Parathyroid adenoma (tissue), 2 donors: ENCODE measurements around the gene LRRC32.

ENCODE experiments used
- H2AFZ ChIP-seq: fragments of 300-600 bp; sonication (generic); one replicate; pipeline ENCODE4 v1.7.0; 2017; ENCODE audit warnings: antibody characterized with exemption, mild to moderate bottlenecking
- H3K27ac ChIP-seq: fragments of 300-600 bp; sonication (generic); one replicate; pipeline ENCODE4 v1.7.0; 2017
- H3K27me3 ChIP-seq: fragments of 300-600 bp; sonication (generic); one replicate; pipeline ENCODE4 v1.7.0; 2017; ENCODE audit warnings: low read length; ENCODE audit not compliant: control insufficient read depth, insufficient read depth
- H3K36me3 ChIP-seq: fragments of 300-600 bp; sonication (generic); one replicate; pipeline ENCODE4 v1.7.0; 2017; ENCODE audit warnings: low read length; ENCODE audit not compliant: control insufficient read depth, insufficient read depth
- H3K4me1 ChIP-seq: fragments of 300-600 bp; sonication (generic); one replicate; pipeline ENCODE4 v1.7.0; 2017; ENCODE audit warnings: control low read depth
- H3K4me2 ChIP-seq: fragments of 300-600 bp; sonication (generic); one replicate; pipeline ENCODE4 v1.7.0; 2017; ENCODE audit warnings: low read length
- H3K4me3 ChIP-seq: fragments of 300-600 bp; sonication (generic); one replicate; pipeline ENCODE4 v1.7.0; 2017; ENCODE audit warnings: low read depth, low read length
- H3K79me2 ChIP-seq: fragments of 300-600 bp; sonication (generic); one replicate; pipeline ENCODE4 v1.7.0; 2017; ENCODE audit warnings: control low read depth
- H3K9ac ChIP-seq: fragments of 300-600 bp; sonication (generic); one replicate; pipeline ENCODE4 v1.7.0; 2017; ENCODE audit warnings: mild to moderate bottlenecking
- H3K9me3 ChIP-seq: fragments of 300-600 bp; sonication (generic); one replicate; pipeline ENCODE4 v1.7.0; 2017; ENCODE audit warnings: low read length; ENCODE audit not compliant: control insufficient read depth
- TF ChIP-seq, protein P1 (sequence below): fragments of 300-600 bp; sonication (generic); IDR thresholded peaks from one replicate; pipeline ENCODE4 v1.7.0; 2017; ENCODE audit warnings: antibody characterized with exemption, mild to moderate bottlenecking
- donor health status: primary hyperparathyroidism.

The LRRC32 gene

DNA sequence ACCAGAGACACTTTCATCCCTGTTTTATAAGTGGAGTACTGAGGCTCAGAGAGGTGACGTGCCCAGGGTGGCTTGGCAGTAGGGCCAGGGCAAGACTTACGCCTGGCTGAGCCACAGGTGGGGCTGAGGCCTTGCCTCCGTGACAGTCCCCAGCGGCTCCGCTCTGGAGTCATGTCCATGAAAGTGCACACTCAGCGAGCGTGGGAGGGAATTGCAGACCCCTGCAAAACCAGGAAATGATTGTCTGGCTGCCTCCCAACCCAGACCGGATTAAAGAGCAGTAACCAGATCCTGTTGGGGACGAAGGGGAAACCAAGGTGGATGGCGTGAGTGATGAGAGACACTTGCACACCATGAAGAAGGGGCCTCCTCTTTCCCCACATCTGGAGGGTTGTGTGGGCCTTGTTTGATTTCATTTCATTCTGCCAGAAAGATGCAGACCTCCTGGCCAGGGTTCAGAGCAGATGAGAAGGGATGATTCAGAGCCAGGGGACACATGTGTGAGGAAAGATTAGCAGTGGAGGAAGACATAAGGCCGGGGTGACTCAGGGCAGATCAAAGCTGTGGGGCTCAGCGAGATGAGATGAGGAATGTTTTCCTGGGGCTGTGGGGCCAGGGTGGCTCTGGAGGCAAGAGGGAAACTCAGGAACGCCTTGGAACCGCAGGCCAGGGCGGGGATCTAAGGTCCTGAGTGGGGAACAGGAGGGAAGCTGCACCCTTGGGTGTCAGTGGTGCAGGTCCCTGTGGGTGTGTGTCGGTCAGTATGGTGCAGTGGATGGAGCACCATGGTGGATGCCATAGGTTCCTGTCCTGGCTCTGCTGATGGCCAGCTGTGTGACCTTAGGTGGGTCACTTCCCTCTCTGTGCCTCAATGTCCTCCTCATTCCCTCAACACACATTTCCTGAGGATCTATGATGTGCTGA is 29.9 kb upstream of the LRRC32 start:
- no peaks in the 10 kb centered on the region for H3K27me3 ChIP-seq
- H2AFZ ChIP-seq = no peak overlapping the region
- H3K27ac ChIP-seq = no peak overlapping the region
- H3K4me2 ChIP-seq = no peak overlapping the region
- no peaks in the 10 kb centered on the region for H3K79me2 ChIP-seq
- H3K4me3 ChIP-seq = no peak overlapping the region
- no peak overlapping the region for H3K9ac ChIP-seq
- no peaks in the 10 kb centered on the region for H3K4me1 ChIP-seq
- no peaks in the 10 kb centered on the region for H3K36me3 ChIP-seq
- no peaks in the 10 kb centered on the region for H3K9me3 ChIP-seq
- TF ChIP-seq, protein P1, sequence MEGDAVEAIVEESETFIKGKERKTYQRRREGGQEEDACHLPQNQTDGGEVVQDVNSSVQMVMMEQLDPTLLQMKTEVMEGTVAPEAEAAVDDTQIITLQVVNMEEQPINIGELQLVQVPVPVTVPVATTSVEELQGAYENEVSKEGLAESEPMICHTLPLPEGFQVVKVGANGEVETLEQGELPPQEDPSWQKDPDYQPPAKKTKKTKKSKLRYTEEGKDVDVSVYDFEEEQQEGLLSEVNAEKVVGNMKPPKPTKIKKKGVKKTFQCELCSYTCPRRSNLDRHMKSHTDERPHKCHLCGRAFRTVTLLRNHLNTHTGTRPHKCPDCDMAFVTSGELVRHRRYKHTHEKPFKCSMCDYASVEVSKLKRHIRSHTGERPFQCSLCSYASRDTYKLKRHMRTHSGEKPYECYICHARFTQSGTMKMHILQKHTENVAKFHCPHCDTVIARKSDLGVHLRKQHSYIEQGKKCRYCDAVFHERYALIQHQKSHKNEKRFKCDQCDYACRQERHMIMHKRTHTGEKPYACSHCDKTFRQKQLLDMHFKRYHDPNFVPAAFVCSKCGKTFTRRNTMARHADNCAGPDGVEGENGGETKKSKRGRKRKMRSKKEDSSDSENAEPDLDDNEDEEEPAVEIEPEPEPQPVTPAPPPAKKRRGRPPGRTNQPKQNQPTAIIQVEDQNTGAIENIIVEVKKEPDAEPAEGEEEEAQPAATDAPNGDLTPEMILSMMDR = no peak

DNA sequence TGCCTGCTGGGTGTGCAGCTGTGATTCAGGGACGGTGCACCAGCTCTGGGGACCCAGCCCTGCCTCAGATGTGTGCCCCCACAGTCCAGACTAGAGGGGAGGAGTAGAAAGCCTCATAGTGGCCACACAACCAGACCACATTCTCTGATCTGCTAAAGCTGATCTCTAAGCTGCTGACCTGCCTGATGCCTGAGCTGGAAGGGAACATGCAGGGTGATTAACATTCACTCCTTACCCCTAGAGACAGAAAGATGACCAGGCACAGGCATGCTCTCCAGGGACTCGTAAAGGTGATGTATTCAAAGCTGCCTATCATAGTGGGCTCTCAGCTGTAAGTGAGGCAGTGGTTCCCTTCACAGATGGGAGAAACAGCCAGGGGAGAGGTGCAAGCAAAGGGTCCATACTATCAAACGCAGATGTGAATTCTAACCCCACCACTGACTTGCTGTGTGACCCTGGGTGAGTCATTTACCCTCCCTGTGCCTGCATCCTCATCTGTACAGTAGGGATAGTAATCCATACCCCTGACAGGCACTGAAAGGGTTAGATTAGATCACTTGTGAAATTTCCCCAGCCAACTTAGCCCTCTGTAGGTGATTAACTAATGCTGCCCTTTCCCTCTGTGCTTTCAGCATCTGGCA is 29.0 kb upstream of the LRRC32 start:
- TF ChIP-seq, protein P1 = no peak
- Histone ChIP-seq H3K4me2 (no peak overlapping the region), H3K4me3 (no peak overlapping the region), H3K79me2 (no peaks in the 10 kb centered on the region), H3K9ac (no peak overlapping the region), H3K36me3 (no peaks in the 10 kb centered on the region), H2AFZ (no peak overlapping the region), H3K27ac (no peak overlapping the region), H3K9me3 (no peaks in the 10 kb centered on the region), H3K27me3 (no peaks in the 10 kb centered on the region), H3K4me1 (no peaks in the 10 kb centered on the region)

GRCh38 chr11:76698321-76699043 is 27.9 kb upstream of the LRRC32 start:
- Histone ChIP-seq H3K79me2 (no peaks in the 10 kb centered on the region), H3K27me3 (no peaks in the 10 kb centered on the region), H3K4me2 (no peak overlapping the region), H3K36me3 (no peaks in the 10 kb centered on the region), H3K9ac (no peak overlapping the region), H2AFZ (no peak overlapping the region), H3K4me3 (no peak overlapping the region), H3K27ac (no peak overlapping the region), H3K9me3 (no peaks in the 10 kb centered on the region), H3K4me1 (no peaks in the 10 kb centered on the region)
- TF ChIP-seq, protein P1 = no peak

GRCh38 chr11:76696756-76697155 is 26.2 kb upstream of the LRRC32 start:
- no peak overlapping the region for H3K4me2 ChIP-seq
- no peak overlapping the region for H2AFZ ChIP-seq
- no peaks in the 10 kb centered on the region for H3K9me3 ChIP-seq
- no peaks in the 10 kb centered on the region for H3K4me1 ChIP-seq
- H3K27me3 ChIP-seq = no peaks in the 10 kb centered on the region
- H3K9ac ChIP-seq = no peak overlapping the region
- H3K36me3 ChIP-seq = no peaks in the 10 kb centered on the region
- no peak overlapping the region for H3K4me3 ChIP-seq
- H3K79me2 ChIP-seq = no peaks in the 10 kb centered on the region
- H3K27ac ChIP-seq = no peak overlapping the region
- TF ChIP-seq, protein P1 = no peak
